Keratinocyte (primary cell): ENCODE measurements around the gene SLC8A3. TPM values are rescaled to one million over a fixed set of nuclear protein-coding genes. Genes with fewer than 3 reads are reported as not detected.
A peak's percentile ranks its signal among the peaks of the same experiment; 100 is the strongest.

Experiments used
- DNase-seq: peaks from one replicate; pipeline ENCODE4 v3.0.0-alpha.2; 2011; ENCODE audit warnings: low read depth, missing footprints, low spot score
- FAIRE-seq: peaks from 2 replicates; lab custom pipeline; 2011; peaks lifted over from hg19 to GRCh38; lab: Jason Lieb, UNC
- H2AFZ ChIP-seq: 2 replicates; pipeline ENCODE4 v1.6.0; 2012; ENCODE audit warnings: low read length, control low read depth, inconsistent platforms; ENCODE audit not compliant: control insufficient read depth
- H3K27ac ChIP-seq: 2 replicates; pipeline ENCODE4 v1.5.1; 2011; ENCODE audit warnings: low read length; ENCODE audit not compliant: control insufficient read depth, insufficient read depth
- H3K27me3 ChIP-seq: 3 replicates; pipeline ENCODE4 v1.6.0; 2011; ENCODE audit warnings: low read length; ENCODE audit not compliant: control insufficient read depth, insufficient read depth; ENCODE audit errors: extremely low read depth
- H3K36me3 ChIP-seq, 2 experiments: 2 replicates in 1 of 2; 3 replicates in 1 of 2; pipeline ENCODE4 v1.5.1; 2011; ENCODE audit warnings: low read length in 2 of 2, mild to moderate bottlenecking in 1 of 2; ENCODE audit not compliant: control insufficient read depth in 2 of 2, insufficient read depth in 2 of 2; ENCODE audit errors: extremely low read depth in 1 of 2
- H3K4me1 ChIP-seq: 3 replicates; pipeline ENCODE4 v1.5.1; 2011; ENCODE audit warnings: low read length; ENCODE audit not compliant: control insufficient read depth, insufficient read depth; ENCODE audit errors: extremely low read depth
- H3K4me2 ChIP-seq: 3 replicates; pipeline ENCODE4 v1.6.0; 2011; ENCODE audit warnings: low read depth, low read length; ENCODE audit not compliant: control insufficient read depth, insufficient read depth; ENCODE audit errors: extremely low read depth
- H3K4me3 ChIP-seq, 3 experiments: fragments of 200-600 bp in 1 of 3; sonication (generic) in 1 of 3; 2 replicates in 2 of 3; 3 replicates in 1 of 3; pipeline ENCODE4 v1.5.1; 2011 to 2016; ENCODE audit warnings: low read length in 3 of 3, mild to moderate bottlenecking in 3 of 3, control low read depth in 2 of 3, inconsistent platforms in 1 of 3, low read depth in 1 of 3, mixed read lengths in 1 of 3, mixed run types in 1 of 3, moderate library complexity in 1 of 3; ENCODE audit not compliant: control insufficient read depth in 2 of 3, insufficient read depth in 2 of 3; ENCODE audit errors: extremely low read depth in 1 of 3
- H3K79me2 ChIP-seq: 2 replicates; pipeline ENCODE4 v1.6.0; 2012; ENCODE audit warnings: low read length; ENCODE audit not compliant: control insufficient read depth, insufficient read depth
- H3K9ac ChIP-seq: 3 replicates; pipeline ENCODE4 v1.6.0; 2011; ENCODE audit warnings: low read length; ENCODE audit not compliant: control insufficient read depth, insufficient read depth; ENCODE audit errors: extremely low read depth
- H3K9me1 ChIP-seq: 3 replicates; pipeline ENCODE4 v1.6.0; 2011; ENCODE audit warnings: low read length; ENCODE audit not compliant: control insufficient read depth, insufficient read depth; ENCODE audit errors: extremely low read depth
- H3K9me3 ChIP-seq: 2 replicates; pipeline ENCODE4 v1.5.1; 2012; ENCODE audit warnings: low read depth, low read length; ENCODE audit not compliant: control insufficient read depth
- H4K20me1 ChIP-seq: 3 replicates; pipeline ENCODE4 v1.6.0; 2011; ENCODE audit warnings: low read length; ENCODE audit not compliant: control insufficient read depth, insufficient read depth; ENCODE audit errors: extremely low read depth
- EZH2 ChIP-seq: IDR thresholded peaks from one replicate; pipeline ENCODE4 v1.6.1; 2012; ENCODE audit warnings: inconsistent platforms, mild to moderate bottlenecking, low read length, moderate library complexity
- dilution Hi-C: fragments of 300-500 bp; cut with MboI; formaldehyde crosslinking; loops from one replicate; pipeline ENCODE4 v1.7.0; 2020; ENCODE audit warnings: low sequenced_read_pairs; ENCODE audit not compliant: extremely low pct_ligation_motif_present
- polyA plus RNA-seq, 5 experiments: library from polyadenylated mRNA; depleted of rRNA in 3 of 5; stranded (reverse) in 3 of 5; stranded (forward) in 1 of 5; unstranded in 1 of 5; fragments of >200 nt; gene quantifications; 1 replicate in 1 of 5; 2 replicates in 3 of 5; 3 replicates in 1 of 5; pipeline versions ENCODE4 v1.2.1 to v1.2.3, GENCODE V29; 2011 to 2012; ENCODE audit warnings: missing spikeins in 2 of 5, low read depth in 1 of 5, low replicate concordance in 1 of 5
- TF ChIP-seq, protein P1 (sequence below), 3 experiments: IDR thresholded peaks in 1 of 3; conservative IDR thresholded peaks in 1 of 3; optimal IDR thresholded peaks in 1 of 3; 2 replicates in 2 of 3; 3 replicates in 1 of 3; pipeline versions ENCODE3 to v1.5.1; 2011; ENCODE audit warnings: low read length in 3 of 3, mild to moderate bottlenecking in 3 of 3, moderate library complexity in 2 of 3, control low read depth in 1 of 3, inconsistent platforms in 1 of 3; ENCODE audit not compliant: insufficient read depth in 2 of 3; ENCODE audit errors: extremely low read depth in 1 of 3

SLC8A3 gene
- polyA plus RNA-seq, 1 donor (not counting 4 experiments of a cell fraction or from before 2014, with no cell fraction given), result not detected

DNA sequence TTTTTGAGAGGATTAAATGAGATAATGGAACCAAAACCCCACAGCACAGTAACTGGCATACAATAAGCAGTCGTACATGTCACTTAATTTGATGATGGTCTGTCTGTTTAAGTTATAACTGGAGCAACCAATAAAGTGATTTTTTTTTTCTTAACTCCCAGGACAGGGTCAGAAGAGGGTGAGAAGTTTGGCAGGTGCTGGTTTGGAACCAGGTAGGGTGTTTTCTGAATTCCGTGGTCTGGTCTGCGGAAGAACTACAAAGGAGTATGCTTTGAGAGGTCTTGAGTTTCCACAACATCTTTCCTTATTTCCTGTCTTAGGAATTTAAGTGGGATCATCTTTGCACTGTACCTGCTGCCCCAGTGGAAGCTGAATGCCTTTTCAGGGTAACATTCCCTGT is 111.7 kb downstream of the SLC8A3 start:
- Histone ChIP-seq H3K9ac (no peak overlapping the region), H3K9me1 (no peaks in the 10 kb centered on the region), H3K79me2 (no peaks in the 10 kb centered on the region), H3K9me3 (no peaks in the 10 kb centered on the region), H3K4me2 (no peak overlapping the region), H2AFZ (no peak overlapping the region), H3K4me1 (no peaks in the 10 kb centered on the region), H3K36me3 (no peaks in the 10 kb centered on the region), H3K4me3 (no peak overlapping the region), H3K27me3 (peaks cover 7% of the 10 kb centered on the region), H3K27ac (no peak overlapping the region), H4K20me1 (no peaks in the 10 kb centered on the region)
- dilution Hi-C loops, result loop anchor here (25.0 kb wide), 1 partner anchor 235 kb away; no protein-coding TSS in a partner anchor
- DNase-seq (no peak), FAIRE-seq (no peak)
- TF ChIP-seq, protein P1, sequence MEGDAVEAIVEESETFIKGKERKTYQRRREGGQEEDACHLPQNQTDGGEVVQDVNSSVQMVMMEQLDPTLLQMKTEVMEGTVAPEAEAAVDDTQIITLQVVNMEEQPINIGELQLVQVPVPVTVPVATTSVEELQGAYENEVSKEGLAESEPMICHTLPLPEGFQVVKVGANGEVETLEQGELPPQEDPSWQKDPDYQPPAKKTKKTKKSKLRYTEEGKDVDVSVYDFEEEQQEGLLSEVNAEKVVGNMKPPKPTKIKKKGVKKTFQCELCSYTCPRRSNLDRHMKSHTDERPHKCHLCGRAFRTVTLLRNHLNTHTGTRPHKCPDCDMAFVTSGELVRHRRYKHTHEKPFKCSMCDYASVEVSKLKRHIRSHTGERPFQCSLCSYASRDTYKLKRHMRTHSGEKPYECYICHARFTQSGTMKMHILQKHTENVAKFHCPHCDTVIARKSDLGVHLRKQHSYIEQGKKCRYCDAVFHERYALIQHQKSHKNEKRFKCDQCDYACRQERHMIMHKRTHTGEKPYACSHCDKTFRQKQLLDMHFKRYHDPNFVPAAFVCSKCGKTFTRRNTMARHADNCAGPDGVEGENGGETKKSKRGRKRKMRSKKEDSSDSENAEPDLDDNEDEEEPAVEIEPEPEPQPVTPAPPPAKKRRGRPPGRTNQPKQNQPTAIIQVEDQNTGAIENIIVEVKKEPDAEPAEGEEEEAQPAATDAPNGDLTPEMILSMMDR (optimal IDR thresholded peaks at IDR 0.05 in 1 of 3, IDR thresholded peaks at IDR 0.05 in 1 of 3, conservative IDR thresholded peaks at IDR 0.05 in 1 of 3; ENCODE audit: extremely low read depth in 1 of 3, insufficient read depth in 2 of 3, low read length in 3 of 3), result no peak
- no peak for TF ChIP-seq EZH2

DNA sequence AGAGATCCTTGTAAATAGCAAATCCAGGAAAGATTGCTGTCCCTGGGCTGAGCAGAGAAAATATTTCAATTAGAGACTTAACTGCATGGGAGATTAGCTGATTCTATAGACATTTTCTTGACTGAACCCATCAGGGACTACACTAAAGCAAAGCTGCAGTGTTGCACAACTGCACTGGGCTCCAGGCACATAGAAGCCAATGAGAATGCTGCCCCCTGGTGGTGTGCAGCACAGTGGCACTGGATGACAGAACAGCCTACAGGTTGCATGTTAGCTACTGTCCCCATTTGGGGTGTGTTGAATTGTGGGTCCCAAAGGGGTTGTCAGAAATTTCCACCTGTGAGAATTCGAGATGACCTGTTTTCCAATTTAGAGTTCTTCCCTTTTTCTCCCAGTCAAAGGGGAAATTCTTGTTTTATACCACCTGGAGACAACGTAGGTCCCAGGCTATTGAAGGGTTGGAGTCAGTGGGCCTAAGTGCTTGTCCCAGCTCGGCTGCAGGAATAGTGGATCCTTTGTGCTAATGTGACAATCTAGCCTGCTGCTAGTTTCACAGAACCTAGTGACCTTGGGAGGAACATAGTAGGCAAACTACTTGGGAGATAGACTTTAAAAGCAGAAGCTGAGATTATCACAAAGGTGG is 114.7 kb downstream of the SLC8A3 start:
- TF ChIP-seq EZH2, result no peak
- TF ChIP-seq, protein P1 (optimal IDR thresholded peaks at IDR 0.05 in 1 of 3, IDR thresholded peaks at IDR 0.05 in 1 of 3, conservative IDR thresholded peaks at IDR 0.05 in 1 of 3; ENCODE audit: extremely low read depth in 1 of 3, insufficient read depth in 2 of 3, low read length in 3 of 3), result peak; percentile 95 to 99 (median 97)
- FAIRE-seq, result peak; percentile 44
- no peaks in the 10 kb centered on the region for H3K79me2 ChIP-seq
- no peak overlapping the region for H2AFZ ChIP-seq
- no peak overlapping the region for H3K4me2 ChIP-seq
- H4K20me1 ChIP-seq, result no peaks in the 10 kb centered on the region
- DNase-seq, result peak; percentile 33
- H3K27me3 ChIP-seq, result peaks cover 3% of the 10 kb centered on the region
- no peaks in the 10 kb centered on the region for H3K36me3 ChIP-seq
- no peak overlapping the region for H3K9ac ChIP-seq
- dilution Hi-C loops, result no loop called here
- no peak overlapping the region for H3K4me3 ChIP-seq
- H3K4me1 ChIP-seq, result no peaks in the 10 kb centered on the region
- no peaks in the 10 kb centered on the region for H3K9me1 ChIP-seq
- H3K27ac ChIP-seq, result no peak overlapping the region
- no peaks in the 10 kb centered on the region for H3K9me3 ChIP-seq
